Central memory CD8-positive, alpha-beta T cell (primary cell): ENCODE data around the gene NFAM1.

Experiments used
- ATAC-seq: fragments of 150-1000 bp; cut with Tn5 transposase; replicated peaks from 2 replicates; pipeline ENCODE4 v1.10.0; 2022; ENCODE audit warnings: mild to moderate bottlenecking, moderate FRiP score, moderate number of reproducible peaks; ENCODE audit not compliant: poor library complexity, severe bottlenecking; ENCODE audit errors: extremely low read depth
- DNase-seq, 2 donors: peaks; one replicate each; pipeline ENCODE4 v3.0.0; 2021; ENCODE audit warnings: low spot score in 2 of 2
- H3K27ac Mint-ChIP-seq: one replicate; pipeline ENCODE4 v1.8.0; 2022; ENCODE audit warnings: low read depth, mild to moderate bottlenecking, moderate library complexity, mixed read lengths
- H3K27me3 Mint-ChIP-seq: one replicate; pipeline ENCODE4 v1.8.0; 2022; ENCODE audit warnings: mixed read lengths
- H3K36me3 Mint-ChIP-seq: one replicate; pipeline ENCODE4 v1.8.0; 2022; ENCODE audit warnings: mild to moderate bottlenecking, moderate library complexity, mixed read lengths; ENCODE audit not compliant: insufficient read depth
- H3K4me1 Mint-ChIP-seq: one replicate; pipeline ENCODE4 v1.8.0; 2022; ENCODE audit warnings: mixed read lengths
- H3K4me3 Mint-ChIP-seq: one replicate; pipeline ENCODE4 v1.8.0; 2022; ENCODE audit warnings: mild to moderate bottlenecking, moderate library complexity, mixed read lengths
- H3K9me3 Mint-ChIP-seq: one replicate; pipeline ENCODE4 v1.8.0; 2022; ENCODE audit warnings: mixed read lengths

The NFAM1 gene, protein sequence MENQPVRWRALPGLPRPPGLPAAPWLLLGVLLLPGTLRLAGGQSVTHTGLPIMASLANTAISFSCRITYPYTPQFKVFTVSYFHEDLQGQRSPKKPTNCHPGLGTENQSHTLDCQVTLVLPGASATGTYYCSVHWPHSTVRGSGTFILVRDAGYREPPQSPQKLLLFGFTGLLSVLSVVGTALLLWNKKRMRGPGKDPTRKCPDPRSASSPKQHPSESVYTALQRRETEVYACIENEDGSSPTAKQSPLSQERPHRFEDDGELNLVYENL

DNA sequence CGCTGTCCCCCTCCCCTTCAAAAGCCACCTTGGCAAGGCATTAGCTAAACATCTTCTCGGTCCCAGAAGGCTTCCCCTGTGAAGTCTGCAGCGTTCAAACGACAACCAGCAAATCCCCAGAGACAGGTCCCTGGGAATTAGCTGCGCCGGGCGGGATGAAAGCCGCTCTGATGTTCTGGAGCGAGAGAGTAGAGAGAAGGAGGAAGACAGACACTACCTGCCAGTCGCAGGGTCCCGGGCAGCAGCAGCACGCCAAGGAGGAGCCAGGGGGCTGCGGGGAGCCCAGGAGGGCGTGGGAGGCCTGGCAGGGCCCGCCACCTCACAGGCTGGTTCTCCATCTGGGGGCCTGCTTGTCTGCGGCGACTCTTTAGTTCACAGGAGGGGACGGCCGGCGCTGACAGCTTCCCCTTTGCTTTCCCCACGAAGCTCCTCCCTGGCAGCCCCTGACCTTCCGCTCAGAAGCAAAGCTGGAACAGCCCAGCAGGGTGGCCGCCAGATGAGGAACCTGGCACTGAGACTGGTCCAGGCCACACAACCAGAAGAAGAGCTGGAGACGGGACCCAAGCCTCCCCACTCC lies at the start of gene NFAM1:
Gene NFAM1, minus strand, starts transcription at position 384 of the 577 bp plus-strand sequence. Its CDS starts 46 bp downstream, at position 338.
- H3K4me3 Mint-ChIP-seq: no peak within 1 kb of the TSS
- DNase-seq (no peak), ATAC-seq (no peak)
- H3K27me3 Mint-ChIP-seq: peaks cover 50% of the 10 kb centered on the region
- no peak within 1 kb of the TSS for H3K27ac Mint-ChIP-seq
- H3K36me3 Mint-ChIP-seq: peaks cover 1% of the 10 kb centered on the region
- H3K9me3 Mint-ChIP-seq: no peaks in the 10 kb centered on the region
- H3K4me1 Mint-ChIP-seq: no peaks in the 10 kb centered on the region

GRCh38 chr22:42475122-42475521 lies 42.9 kb upstream of the NFAM1 start:
- no peak overlapping the region for H3K27ac Mint-ChIP-seq
- H3K4me3 Mint-ChIP-seq: no peak overlapping the region

DNA sequence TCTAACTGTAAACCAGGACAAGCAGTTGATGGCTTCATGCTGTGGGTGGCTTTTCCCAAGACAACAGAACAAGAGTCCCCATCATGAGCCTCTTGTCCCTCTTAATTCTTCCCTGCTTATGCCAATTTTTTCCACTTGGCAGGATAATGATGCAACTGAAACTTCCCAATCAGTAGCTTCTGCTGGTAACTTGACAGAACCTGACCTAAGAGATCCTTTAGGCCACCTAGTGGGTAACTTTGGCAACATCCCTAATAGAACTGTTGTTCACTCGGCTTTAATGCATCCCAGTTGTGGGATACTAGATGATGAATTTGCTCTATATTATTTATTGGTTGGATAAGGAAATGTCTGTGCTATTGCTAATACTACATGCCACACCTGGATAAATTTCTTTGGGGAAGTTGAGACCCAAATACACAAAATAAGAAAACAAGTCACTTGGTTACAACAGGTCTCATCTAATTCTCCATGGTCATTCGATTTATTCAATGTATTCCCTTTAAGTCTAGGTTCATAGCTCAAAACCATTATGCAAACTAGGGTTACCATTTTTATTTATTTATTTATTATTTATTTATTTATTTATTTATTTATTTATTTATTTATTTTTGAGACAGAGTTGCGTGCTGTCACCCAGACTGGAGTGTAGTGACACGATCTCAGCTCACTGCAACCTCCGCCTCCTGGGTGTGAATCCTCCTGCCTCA lies 41.4 kb upstream of the NFAM1 start:
- no peak for DNase-seq
- Mint-ChIP-seq H3K4me1 (peaks cover 7% of the 10 kb centered on the region), H3K27ac (no peak overlapping the region), H3K4me3 (no peak overlapping the region), H3K36me3 (no peaks in the 10 kb centered on the region), H3K9me3 (no peaks in the 10 kb centered on the region), H3K27me3 (peaks cover 12% of the 10 kb centered on the region)
- ATAC-seq: no peak

More at GRCh38 chr22:42475122-42475521, 42.9 kb upstream of the NFAM1 start:
- no peak for ATAC-seq
- Mint-ChIP-seq H3K27me3 (peaks cover 11% of the 10 kb centered on the region), H3K9me3 (no peaks in the 10 kb centered on the region), H3K36me3 (no peaks in the 10 kb centered on the region), H3K4me1 (peaks cover 11% of the 10 kb centered on the region)
- no peak for DNase-seq

GRCh38 chr22:42472671-42473070 lies 40.5 kb upstream of the NFAM1 start:
- Mint-ChIP-seq H3K4me3 (no peak overlapping the region), H3K4me1 (no peaks in the 10 kb centered on the region), H3K27me3 (peaks cover 21% of the 10 kb centered on the region), H3K36me3 (no peaks in the 10 kb centered on the region), H3K9me3 (no peaks in the 10 kb centered on the region), H3K27ac (no peak overlapping the region)
- no peak for ATAC-seq
- no peak for DNase-seq

- no peaks in the 10 kb centered on the region for H3K4me1 Mint-ChIP-seq
- no peak overlapping the region for H3K27ac Mint-ChIP-seq
- peaks cover 21% of the 10 kb centered on the region for H3K27me3 Mint-ChIP-seq
- no peak for DNase-seq
- H3K9me3 Mint-ChIP-seq: no peaks in the 10 kb centered on the region
- ATAC-seq: no peak
- H3K4me3 Mint-ChIP-seq: no peak overlapping the region
- H3K36me3 Mint-ChIP-seq: no peaks in the 10 kb centered on the region
These were observed 39.2 kb upstream of the NFAM1 start for GRCh38 chr22:42471441-42471840.

DNA sequence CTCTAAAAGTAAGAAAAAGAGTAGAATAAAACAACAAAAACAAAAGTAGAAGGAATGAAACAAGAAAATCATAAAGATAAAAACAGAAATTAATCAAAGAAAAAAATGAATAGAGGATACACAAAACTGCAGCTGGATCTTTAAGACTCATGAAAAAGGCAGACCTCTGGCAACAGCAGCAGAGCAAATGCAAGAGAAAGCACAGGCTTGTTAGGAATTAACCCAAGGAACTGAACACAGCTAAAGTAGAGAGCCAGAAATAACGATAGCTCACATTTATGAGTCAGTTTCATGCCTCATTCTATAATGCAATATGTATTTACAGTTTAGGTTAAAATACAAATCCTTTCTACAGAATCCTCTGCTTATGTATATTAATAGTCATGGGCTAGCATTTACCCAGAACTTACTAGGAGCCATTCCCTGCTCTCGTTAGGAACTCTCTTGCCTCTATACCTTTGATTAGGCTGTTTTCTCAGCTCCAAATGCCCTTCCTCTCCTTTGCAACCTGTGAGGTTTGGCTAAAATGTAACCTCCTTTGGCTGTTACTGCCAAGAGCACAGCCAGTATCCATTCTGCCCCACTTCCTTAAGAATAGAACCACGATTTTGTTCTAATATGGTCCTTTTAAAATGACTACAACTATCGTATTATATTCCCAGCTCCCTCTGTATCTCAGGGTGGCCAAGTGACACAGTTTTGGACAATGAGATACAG lies 38.3 kb upstream of the NFAM1 start:
- Mint-ChIP-seq H3K4me1 (no peaks in the 10 kb centered on the region), H3K9me3 (no peaks in the 10 kb centered on the region), H3K36me3 (no peaks in the 10 kb centered on the region), H3K4me3 (no peak overlapping the region), H3K27me3 (peaks cover 21% of the 10 kb centered on the region), H3K27ac (no peak overlapping the region)
- no peak for ATAC-seq
- DNase-seq: no peak

DNA sequence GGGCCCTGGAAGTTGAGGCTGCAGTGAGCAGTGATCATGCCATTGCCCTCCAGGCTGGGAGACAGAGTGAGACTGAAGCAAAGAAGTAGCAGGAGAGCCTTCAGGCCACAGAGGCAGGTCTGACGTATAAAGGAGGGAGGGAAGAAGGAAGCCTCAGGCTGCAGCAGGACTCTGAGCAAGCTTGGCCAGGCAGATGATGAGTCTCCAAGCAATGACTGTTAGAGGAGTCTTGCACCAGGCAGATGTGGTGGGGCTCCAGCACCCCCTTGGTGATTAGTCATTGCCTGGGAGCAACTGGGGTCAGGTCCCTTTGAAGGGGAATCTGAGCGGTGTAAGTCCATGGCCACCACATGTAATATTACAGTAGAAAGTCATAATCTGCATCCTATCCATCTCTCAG lies 36.6 kb upstream of the NFAM1 start:
- Mint-ChIP-seq H3K4me1 (no peaks in the 10 kb centered on the region), H3K4me3 (no peak overlapping the region), H3K27me3 (peaks cover 28% of the 10 kb centered on the region), H3K9me3 (no peaks in the 10 kb centered on the region), H3K27ac (no peak overlapping the region), H3K36me3 (no peaks in the 10 kb centered on the region)
- ATAC-seq (no peak), DNase-seq (no peak)

GRCh38 chr22:42462016-42462415 lies 29.8 kb upstream of the NFAM1 start:
- no peak overlapping the region for H3K4me3 Mint-ChIP-seq
- H3K4me1 Mint-ChIP-seq: no peaks in the 10 kb centered on the region
- no peak for DNase-seq
- no peak overlapping the region for H3K27ac Mint-ChIP-seq
- peaks cover 67% of the 10 kb centered on the region for H3K27me3 Mint-ChIP-seq
- H3K9me3 Mint-ChIP-seq: no peaks in the 10 kb centered on the region
- ATAC-seq: no peak
- no peaks in the 10 kb centered on the region for H3K36me3 Mint-ChIP-seq

GRCh38 chr22:42461511-42461910 lies 29.3 kb upstream of the NFAM1 start:
- H3K4me1 Mint-ChIP-seq: no peaks in the 10 kb centered on the region
- ATAC-seq: no peak
- DNase-seq: no peak
- H3K9me3 Mint-ChIP-seq: no peaks in the 10 kb centered on the region
- H3K4me3 Mint-ChIP-seq: no peak overlapping the region
- peaks cover 67% of the 10 kb centered on the region for H3K27me3 Mint-ChIP-seq
- H3K27ac Mint-ChIP-seq: no peak overlapping the region
- H3K36me3 Mint-ChIP-seq: no peaks in the 10 kb centered on the region

- Mint-ChIP-seq H3K36me3 (no peaks in the 10 kb centered on the region), H3K27ac (no peak overlapping the region), H3K4me1 (no peaks in the 10 kb centered on the region), H3K9me3 (no peaks in the 10 kb centered on the region), H3K27me3 (peaks cover 77% of the 10 kb centered on the region), H3K4me3 (no peak overlapping the region)
- DNase-seq (no peak), ATAC-seq (no peak)
These were observed 27.3 kb upstream of the NFAM1 start for GRCh38 chr22:42459287-42460063.

GRCh38 chr22:42452916-42453315 lies 20.7 kb upstream of the NFAM1 start:
- H3K4me3 Mint-ChIP-seq: no peak overlapping the region
- ATAC-seq: no peak
- H3K9me3 Mint-ChIP-seq: no peaks in the 10 kb centered on the region
- no peak overlapping the region for H3K27ac Mint-ChIP-seq
- no peaks in the 10 kb centered on the region for H3K36me3 Mint-ChIP-seq
- no peak for DNase-seq
- H3K4me1 Mint-ChIP-seq: no peaks in the 10 kb centered on the region
- peaks cover 30% of the 10 kb centered on the region for H3K27me3 Mint-ChIP-seq

GRCh38 chr22:42452456-42452855 lies 20.3 kb upstream of the NFAM1 start:
- no peaks in the 10 kb centered on the region for H3K9me3 Mint-ChIP-seq

More at GRCh38 chr22:42452456-42452855, 20.3 kb upstream of the NFAM1 start:
- DNase-seq: no peak
- Mint-ChIP-seq H3K27ac (no peak overlapping the region), H3K4me3 (no peak overlapping the region), H3K4me1 (no peaks in the 10 kb centered on the region), H3K36me3 (no peaks in the 10 kb centered on the region), H3K27me3 (peaks cover 30% of the 10 kb centered on the region)
- no peak for ATAC-seq
